NCI-H526 (cell line): ENCODE measurements around the gene IL18R1.

Experiments
- DNase-seq, 2 experiments: peaks; one replicate each; lab custom pipeline; 2025; lab: John Stamatoyannopoulos, UW

IL18R1 gene

GRCh38 chr2:102434655-102435381 is 79.2 kb downstream of the IL18R1 start:
- no peak for DNase-seq

- no peak for DNase-seq
Measured at GRCh38 chr2:102435741-102436140, 80.1 kb downstream of the IL18R1 start.

- no peak for DNase-seq
Measured at GRCh38 chr2:102436323-102436722, 80.7 kb downstream of the IL18R1 start.

GRCh38 chr2:102437122-102437521 is 81.5 kb downstream of the IL18R1 start:
- no peak for DNase-seq

- no peak for DNase-seq
Measured at GRCh38 chr2:102438111-102438510, 82.5 kb downstream of the IL18R1 start.

GRCh38 chr2:102438578-102438977 is 83.0 kb downstream of the IL18R1 start:
- DNase-seq = no peak

- DNase-seq = no peak
Measured at GRCh38 chr2:102439065-102439695, 83.6 kb downstream of the IL18R1 start.

GRCh38 chr2:102442967-102443828 is 87.6 kb downstream of the IL18R1 start:
- DNase-seq = peak; percentile 9 to 59

- no peak for DNase-seq
Measured at GRCh38 chr2:102444233-102444632, 88.6 kb downstream of the IL18R1 start.

GRCh38 chr2:102446936-102447335 is 91.3 kb downstream of the IL18R1 start:
- no peak for DNase-seq
